ENCODE measurements around the gene XPR1. TPM values are rescaled to one million over a fixed set of nuclear protein-coding genes. Genes with fewer than 3 reads are reported as not detected.

XPR1 gene
- total RNA-seq, 1 donor from 2014 or later = 18.6 TPM

DNA sequence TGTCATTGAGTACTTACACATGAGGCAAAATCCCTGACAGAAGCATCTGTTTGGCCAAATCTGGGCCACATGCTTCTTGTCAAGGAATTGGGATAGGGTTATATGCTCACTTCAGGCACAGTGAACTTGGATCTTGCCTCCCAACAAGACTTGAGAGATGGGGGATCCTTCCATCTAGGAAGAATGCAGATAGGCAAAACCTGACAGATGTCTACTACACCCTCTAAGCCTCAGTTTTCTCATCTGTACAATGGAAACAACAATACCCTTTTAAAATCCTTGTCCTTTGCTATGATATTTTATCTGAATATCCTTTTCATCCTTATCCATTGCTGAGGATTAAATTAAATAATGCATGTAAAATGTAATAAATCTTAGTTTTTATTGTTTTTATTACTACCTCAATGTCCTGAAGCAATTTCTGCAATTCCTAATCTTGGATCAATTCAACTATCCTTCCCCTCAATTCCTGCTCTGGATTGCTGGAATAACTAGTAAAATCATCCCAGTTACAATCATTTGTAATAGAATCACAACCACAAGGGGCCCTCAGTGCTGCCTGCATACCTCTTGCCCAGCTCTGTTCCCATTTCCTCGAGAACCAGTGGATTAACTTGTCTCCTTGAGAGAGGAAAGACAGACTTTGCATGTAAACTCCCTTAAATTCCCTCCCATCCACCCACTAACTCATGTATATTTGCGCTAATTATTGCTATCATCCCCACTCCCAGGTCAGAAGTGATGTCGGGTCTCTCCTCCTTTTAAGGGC, 8.1 kb upstream of the XPR1 start:
- TF ChIP-seq, protein P1, sequence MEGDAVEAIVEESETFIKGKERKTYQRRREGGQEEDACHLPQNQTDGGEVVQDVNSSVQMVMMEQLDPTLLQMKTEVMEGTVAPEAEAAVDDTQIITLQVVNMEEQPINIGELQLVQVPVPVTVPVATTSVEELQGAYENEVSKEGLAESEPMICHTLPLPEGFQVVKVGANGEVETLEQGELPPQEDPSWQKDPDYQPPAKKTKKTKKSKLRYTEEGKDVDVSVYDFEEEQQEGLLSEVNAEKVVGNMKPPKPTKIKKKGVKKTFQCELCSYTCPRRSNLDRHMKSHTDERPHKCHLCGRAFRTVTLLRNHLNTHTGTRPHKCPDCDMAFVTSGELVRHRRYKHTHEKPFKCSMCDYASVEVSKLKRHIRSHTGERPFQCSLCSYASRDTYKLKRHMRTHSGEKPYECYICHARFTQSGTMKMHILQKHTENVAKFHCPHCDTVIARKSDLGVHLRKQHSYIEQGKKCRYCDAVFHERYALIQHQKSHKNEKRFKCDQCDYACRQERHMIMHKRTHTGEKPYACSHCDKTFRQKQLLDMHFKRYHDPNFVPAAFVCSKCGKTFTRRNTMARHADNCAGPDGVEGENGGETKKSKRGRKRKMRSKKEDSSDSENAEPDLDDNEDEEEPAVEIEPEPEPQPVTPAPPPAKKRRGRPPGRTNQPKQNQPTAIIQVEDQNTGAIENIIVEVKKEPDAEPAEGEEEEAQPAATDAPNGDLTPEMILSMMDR (conservative IDR thresholded peaks at IDR 0.05; ENCODE audit: low read depth, low read length) = peak; percentile 60
- no peak overlapping the region for H3K4me3 ChIP-seq (ENCODE audit: low read depth, low read length)
- no peak for DNase-seq (ENCODE audit: low read depth)

DNA sequence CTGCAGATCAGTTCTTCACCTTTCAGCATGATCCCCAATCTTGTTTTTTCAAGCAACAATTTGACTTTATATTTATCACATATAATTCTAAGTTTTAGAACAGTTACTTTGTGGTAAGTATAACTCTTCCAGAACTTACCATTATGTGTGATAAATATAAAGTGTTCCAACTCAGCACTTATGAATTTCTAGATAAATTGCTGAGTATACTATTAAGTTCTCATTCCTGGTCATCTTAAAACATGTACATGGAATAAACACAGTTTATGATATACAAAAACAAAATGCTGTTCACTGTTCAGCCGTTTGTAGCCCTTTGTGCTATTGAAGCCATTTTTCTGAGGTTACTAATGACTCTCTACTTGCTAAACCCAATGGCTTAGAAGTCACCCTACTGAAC, 5.1 kb upstream of the XPR1 start:
- DNase-seq (ENCODE audit: low read depth) = no peak
- TF ChIP-seq, protein P1 (conservative IDR thresholded peaks at IDR 0.05; ENCODE audit: low read depth, low read length) = no peak

DNA sequence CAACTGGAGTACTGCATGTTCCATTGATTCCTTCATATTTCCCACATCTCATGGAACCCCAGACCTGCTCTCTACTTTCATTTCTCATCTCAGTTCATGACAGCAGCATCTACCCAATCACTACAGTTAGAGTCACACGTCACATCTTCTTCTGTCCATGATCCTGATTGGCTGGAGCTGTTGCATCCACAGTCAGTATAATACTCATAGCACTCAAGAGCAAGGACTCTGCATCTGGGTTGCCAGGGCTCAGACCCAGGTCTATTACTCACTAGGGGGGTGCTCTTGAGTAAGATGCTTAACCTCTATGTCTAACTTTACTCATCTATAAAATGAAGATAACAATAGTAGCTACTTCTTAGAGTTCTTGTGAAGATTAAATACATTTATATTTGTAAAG, 4.4 kb upstream of the XPR1 start:
- TF ChIP-seq, protein P1 (conservative IDR thresholded peaks at IDR 0.05; ENCODE audit: low read depth, low read length) = no peak
- DNase-seq (ENCODE audit: low read depth) = no peak
- H3K4me3 ChIP-seq (ENCODE audit: low read depth, low read length) = no peak overlapping the region

More for the DNA sequence above, 5.1 kb upstream of the XPR1 start:
- H3K4me3 ChIP-seq (ENCODE audit: low read depth, low read length) = no peak overlapping the region

DNA sequence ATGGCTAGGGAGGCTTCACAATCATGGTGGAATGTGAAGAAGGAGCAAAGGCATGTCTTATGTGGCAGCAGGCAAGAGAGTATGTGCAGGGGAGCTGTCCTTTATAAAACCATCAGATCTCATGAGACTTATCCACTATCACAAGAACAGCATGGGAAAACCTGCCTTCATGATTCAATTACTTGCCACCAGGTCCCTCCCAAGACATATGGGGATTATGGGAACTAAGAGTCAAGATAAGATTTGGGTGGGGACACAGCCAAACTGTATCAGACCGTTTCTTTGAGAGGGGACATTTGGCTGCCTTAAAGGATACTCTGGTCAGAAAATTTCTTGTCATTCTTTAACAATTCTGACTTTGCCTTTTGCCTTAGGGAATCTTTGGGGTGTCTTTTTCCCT, 3.2 kb upstream of the XPR1 start:
- H3K4me3 ChIP-seq (ENCODE audit: low read depth, low read length) = no peak overlapping the region
- TF ChIP-seq, protein P1 (conservative IDR thresholded peaks at IDR 0.05; ENCODE audit: low read depth, low read length) = no peak
- DNase-seq (ENCODE audit: low read depth) = no peak

DNA sequence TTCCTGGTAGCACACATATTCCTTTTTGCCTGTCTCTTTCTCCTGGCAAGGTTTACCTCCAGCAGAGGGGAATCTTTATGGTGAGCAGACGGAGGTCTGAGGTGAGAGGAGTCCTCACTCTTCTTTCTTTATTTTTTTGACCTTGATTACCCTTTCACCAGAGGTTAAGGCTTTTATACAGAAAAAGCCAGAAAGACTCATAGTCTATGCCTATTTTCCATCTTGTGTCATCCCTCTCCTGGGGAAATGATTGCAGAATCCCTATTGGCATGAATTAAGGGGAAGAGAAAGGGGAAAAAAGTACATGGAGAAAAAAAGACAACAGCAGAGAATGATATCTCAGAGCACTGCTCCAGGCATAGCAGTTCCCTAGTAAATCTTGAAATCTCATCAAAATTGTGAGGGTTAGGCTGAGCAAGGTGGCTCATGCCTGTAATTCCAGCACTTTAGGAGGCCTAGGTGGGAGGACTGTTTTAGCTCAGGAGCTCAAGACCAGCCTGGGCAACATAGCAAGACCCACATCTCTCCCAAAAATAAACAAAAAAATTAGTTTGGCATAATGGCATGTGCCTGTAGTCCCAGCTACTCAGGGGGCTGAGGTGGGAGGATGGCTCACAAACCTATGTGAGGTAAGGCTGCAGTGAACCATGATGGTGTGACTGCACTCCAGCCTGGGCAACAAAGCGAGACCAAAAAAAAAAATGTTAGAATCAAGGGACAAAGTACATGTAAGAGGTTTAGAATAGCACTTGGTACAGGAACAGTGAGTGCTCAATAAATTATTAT, 1.2 kb upstream of the XPR1 start:
- peak; percentile 46 for DNase-seq (ENCODE audit: low read depth)
- H3K4me3 ChIP-seq (ENCODE audit: low read depth, low read length) = no peak overlapping the region
- TF ChIP-seq, protein P1 (conservative IDR thresholded peaks at IDR 0.05; ENCODE audit: low read depth, low read length) = no peak

DNA sequence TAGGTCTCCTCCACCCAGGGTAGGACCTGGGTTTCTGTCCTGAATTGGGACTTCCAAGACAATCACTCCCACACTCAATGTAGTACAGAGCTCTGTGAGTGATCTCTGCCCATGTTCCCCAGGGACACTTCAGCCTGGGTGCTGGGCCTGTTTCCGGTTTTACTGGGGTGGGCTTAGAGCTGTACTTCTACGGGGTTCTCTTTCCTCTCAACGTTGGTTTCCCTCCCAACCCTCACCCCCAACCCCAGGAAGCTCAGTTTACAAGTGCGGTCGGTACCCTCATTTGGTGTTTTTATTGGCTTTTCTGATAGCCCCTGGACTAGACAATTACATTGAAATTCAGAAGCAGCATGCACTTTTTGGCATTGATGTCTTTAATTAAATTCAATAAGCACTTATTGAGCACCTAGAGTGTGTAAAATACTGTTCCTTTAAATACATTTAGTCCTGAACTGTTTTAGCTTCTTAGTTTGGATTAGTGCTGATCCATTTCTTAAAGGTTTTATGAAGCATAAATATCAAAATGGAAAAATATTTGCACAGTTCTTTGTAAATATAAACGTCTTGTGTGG, 542 bp upstream of the XPR1 start:
- TF ChIP-seq, protein P1 (conservative IDR thresholded peaks at IDR 0.05; ENCODE audit: low read depth, low read length) = no peak
- no peak for DNase-seq (ENCODE audit: low read depth)
- H3K4me3 ChIP-seq (ENCODE audit: low read depth, low read length) = no peak overlapping the region
